ENCODE measurements around the gene F10. TPM values are rescaled to one million over a fixed set of nuclear protein-coding genes. Genes with fewer than 3 reads are reported as not detected.

Gene F10
- total and polyA plus RNA-seq, 3 donors from 2014 or later = 19.9 to 33.7 (median 31.9) TPM

- TF ChIP-seq CTCF (IDR thresholded peaks at IDR 0.05) = no peak
- TF ChIP-seq POLR2A (IDR thresholded peaks at IDR 0.05) = no peak
- Histone ChIP-seq H3K4me3 (no peak overlapping the region), H3K36me3 (ENCODE audit: low read depth, missing control alignments) (no peaks in the 10 kb centered on the region), H3K9me3 (no peaks in the 10 kb centered on the region), H3K27me3 (no peaks in the 10 kb centered on the region), H3K4me1 (no peaks in the 10 kb centered on the region), H3K27ac (no peak overlapping the region)
- DNase-seq = no peak
- 96 to 98% methylated on average over 8 of the region's 8 CpGs for WGBS, 2 donors
- intact Hi-C loops (cut with DNase I; ENCODE audit: low total_unique reads) = no loop called here
These were observed 8.7 kb upstream of the F10 start for GRCh38 chr13:113113846-113114271.

GRCh38 chr13:113114511-113115362 lies 7.9 kb upstream of the F10 start:
- no peak for TF ChIP-seq POLR2A (IDR thresholded peaks at IDR 0.05)
- no peak for TF ChIP-seq CTCF (IDR thresholded peaks at IDR 0.05)
- Histone ChIP-seq H3K9me3 (no peaks in the 10 kb centered on the region), H3K27ac (no peak overlapping the region), H3K36me3 (ENCODE audit: low read depth, missing control alignments) (no peaks in the 10 kb centered on the region), H3K4me3 (no peak overlapping the region), H3K27me3 (no peaks in the 10 kb centered on the region), H3K4me1 (no peaks in the 10 kb centered on the region)
- DNase-seq = peak; percentile 11
- WGBS, 2 donors = 80 to 88% methylated on average over 12 to 17 of the region's 17 CpGs
- intact Hi-C loops (cut with DNase I; ENCODE audit: low total_unique reads) = no loop called here

- 87 to 90% methylated on average over 2 to 19 of the region's 21 CpGs for WGBS, 2 donors
- no peaks in the 10 kb centered on the region for H3K36me3 ChIP-seq (ENCODE audit: low read depth, missing control alignments)
- intact Hi-C loops (cut with DNase I; ENCODE audit: low total_unique reads) = no loop called here
These were observed 7.0 kb upstream of the F10 start for GRCh38 chr13:113115363-113116205.

GRCh38 chr13:113116206-113116800 lies 6.3 kb upstream of the F10 start:
- intact Hi-C loops (cut with DNase I; ENCODE audit: low total_unique reads) = no loop called here
- Histone ChIP-seq H3K36me3 (ENCODE audit: low read depth, missing control alignments) (no peaks in the 10 kb centered on the region), H3K4me1 (no peaks in the 10 kb centered on the region), H3K4me3 (no peak overlapping the region), H3K9me3 (no peaks in the 10 kb centered on the region), H3K27ac (no peak overlapping the region), H3K27me3 (no peaks in the 10 kb centered on the region)
- no peak for TF ChIP-seq CTCF (IDR thresholded peaks at IDR 0.05)
- TF ChIP-seq POLR2A (IDR thresholded peaks at IDR 0.05) = no peak
- DNase-seq = peak; percentile 1
- 81 to 88% methylated on average over 10 of the region's 10 CpGs for WGBS, 2 donors

More at GRCh38 chr13:113115363-113116205, 7.0 kb upstream of the F10 start:
- H3K27me3 ChIP-seq = no peaks in the 10 kb centered on the region
- no peak overlapping the region for H3K27ac ChIP-seq
- H3K9me3 ChIP-seq = no peaks in the 10 kb centered on the region
- peak; percentile 12 for DNase-seq
- no peak overlapping the region for H3K4me3 ChIP-seq
- H3K4me1 ChIP-seq = no peaks in the 10 kb centered on the region
- TF ChIP-seq POLR2A (IDR thresholded peaks at IDR 0.05) (no peak), CTCF (IDR thresholded peaks at IDR 0.05) (no peak)
